GM13976 (cell line): Measurements from ENCODE around the gene TEKT1.

Source experiments
- DNase-seq: peaks from one replicate; pipeline ENCODE4 v3.0.0; 2012; ENCODE audit warnings: low spot score
- in situ Hi-C: fragments of 300-500 bp; cut with MboI; formaldehyde crosslinking; loops from one replicate; pipeline ENCODE4 v1.12.0; 2022; ENCODE audit warnings: low sequenced_read_pairs, mixed read lengths, inconsistent platforms; ENCODE audit not compliant: unreplicated experiment
- TF ChIP-seq, protein P1 (sequence below): IDR thresholded peaks from 2 replicates; pipeline ENCODE4 v1.5.1; 2012; ENCODE audit warnings: borderline replicate concordance, mild to moderate bottlenecking; ENCODE audit not compliant: insufficient read depth; ENCODE audit errors: extremely low read depth, missing control alignments, control extremely low read depth

The TEKT1 gene

DNA sequence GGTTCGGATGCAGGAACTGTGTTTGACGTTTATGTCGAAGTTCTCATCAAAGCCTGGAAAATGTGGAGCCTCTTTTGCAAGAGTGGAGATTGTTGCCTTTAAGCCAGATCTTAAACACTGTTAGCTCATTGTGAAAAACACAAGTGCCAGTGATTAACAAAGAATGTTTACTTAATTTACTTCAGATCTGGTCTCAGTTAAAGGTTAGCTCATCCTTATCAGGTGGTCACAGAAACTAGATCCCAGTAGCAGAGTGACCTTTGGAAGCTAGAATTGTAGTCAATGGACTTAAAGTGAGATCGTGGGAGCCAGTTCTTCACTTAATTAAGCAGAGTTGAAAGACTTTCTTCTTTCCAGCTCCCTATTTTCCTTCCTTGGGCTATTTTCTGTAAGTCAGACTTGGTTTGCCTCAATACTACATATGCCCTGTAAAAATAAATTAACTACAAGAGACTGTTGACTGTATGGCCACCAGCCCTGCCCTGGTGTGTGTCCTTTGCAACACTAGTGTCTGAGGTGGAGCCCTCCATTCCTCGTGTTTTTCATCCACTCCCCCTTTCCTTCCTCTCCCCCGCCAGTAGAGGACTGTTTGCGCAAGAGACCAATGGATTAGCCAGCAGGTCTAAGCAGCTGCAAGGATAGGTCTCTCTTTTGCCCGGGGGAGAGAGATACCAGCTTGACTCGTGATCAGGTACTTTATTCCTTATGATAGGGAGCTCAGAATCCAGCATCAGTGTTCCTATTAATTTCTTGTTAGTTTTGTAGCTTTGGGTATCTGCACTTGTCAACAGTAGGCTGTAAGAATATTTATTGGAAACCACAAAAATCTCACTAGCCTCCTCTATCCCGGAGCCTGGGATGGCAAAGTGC, 35.3 kb downstream of the TEKT1 start:
- in situ Hi-C loops: no loop called here

DNA sequence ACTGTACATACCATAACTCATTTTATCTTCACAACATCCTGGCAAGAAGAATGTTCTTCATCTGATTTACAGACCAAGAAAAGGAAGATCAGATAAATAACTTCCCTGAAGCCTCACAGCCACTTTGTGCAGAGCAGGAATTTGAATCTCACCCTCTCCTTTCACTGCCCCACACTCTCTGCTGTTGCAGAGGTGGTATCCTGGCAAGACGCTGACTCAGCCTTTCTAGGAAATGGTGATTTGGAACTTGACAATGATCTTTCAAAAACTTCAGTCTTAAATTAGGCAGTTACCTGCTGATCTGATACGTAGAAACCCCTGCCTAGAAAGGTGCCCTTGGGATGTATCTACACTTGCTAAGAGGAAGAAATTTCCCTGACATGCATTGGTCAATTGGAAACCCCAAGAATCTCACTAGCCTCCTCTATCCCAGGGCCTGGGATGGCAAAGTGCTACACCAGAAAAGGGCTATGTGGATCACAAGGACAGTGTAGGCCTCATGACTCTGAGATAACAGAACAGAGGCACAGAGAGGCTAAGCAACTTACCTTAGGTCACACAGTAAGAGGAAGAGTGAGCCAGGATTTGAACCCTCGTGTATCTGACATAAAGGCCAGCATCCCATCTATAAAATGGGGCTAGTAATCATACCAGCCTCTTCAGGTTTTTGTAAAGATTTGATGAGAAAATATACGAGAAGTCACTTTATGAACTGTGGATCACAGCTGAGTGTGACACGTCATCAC, 37.6 kb downstream of the TEKT1 start:
- no peak for DNase-seq
- TF ChIP-seq, protein P1, sequence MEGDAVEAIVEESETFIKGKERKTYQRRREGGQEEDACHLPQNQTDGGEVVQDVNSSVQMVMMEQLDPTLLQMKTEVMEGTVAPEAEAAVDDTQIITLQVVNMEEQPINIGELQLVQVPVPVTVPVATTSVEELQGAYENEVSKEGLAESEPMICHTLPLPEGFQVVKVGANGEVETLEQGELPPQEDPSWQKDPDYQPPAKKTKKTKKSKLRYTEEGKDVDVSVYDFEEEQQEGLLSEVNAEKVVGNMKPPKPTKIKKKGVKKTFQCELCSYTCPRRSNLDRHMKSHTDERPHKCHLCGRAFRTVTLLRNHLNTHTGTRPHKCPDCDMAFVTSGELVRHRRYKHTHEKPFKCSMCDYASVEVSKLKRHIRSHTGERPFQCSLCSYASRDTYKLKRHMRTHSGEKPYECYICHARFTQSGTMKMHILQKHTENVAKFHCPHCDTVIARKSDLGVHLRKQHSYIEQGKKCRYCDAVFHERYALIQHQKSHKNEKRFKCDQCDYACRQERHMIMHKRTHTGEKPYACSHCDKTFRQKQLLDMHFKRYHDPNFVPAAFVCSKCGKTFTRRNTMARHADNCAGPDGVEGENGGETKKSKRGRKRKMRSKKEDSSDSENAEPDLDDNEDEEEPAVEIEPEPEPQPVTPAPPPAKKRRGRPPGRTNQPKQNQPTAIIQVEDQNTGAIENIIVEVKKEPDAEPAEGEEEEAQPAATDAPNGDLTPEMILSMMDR: no peak
- in situ Hi-C loops: no loop called here

More for the DNA sequence above, 35.3 kb downstream of the TEKT1 start:
- no peak for DNase-seq
- TF ChIP-seq, protein P1: no peak

DNA sequence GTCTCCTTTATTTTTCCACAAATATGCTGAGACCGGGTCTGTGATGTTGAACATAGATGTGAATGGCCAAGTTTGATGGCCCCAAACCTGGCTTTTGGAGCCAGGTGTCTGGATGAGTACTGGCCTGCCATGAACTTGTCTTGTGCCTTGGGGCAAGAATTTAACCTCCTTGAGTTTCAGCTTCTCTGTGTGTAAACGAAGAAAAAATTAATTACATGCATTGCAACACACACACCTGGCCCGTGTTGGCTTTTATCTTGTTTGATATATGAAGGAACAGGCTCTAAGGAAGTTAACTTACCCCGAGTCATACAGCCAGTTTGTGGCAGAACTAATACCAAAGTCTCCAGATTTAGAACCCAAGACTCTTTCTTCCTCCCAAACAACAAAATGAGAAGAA, 42.4 kb downstream of the TEKT1 start:
- no peak for DNase-seq
- TF ChIP-seq, protein P1: no peak
- in situ Hi-C loops: no loop called here

DNA sequence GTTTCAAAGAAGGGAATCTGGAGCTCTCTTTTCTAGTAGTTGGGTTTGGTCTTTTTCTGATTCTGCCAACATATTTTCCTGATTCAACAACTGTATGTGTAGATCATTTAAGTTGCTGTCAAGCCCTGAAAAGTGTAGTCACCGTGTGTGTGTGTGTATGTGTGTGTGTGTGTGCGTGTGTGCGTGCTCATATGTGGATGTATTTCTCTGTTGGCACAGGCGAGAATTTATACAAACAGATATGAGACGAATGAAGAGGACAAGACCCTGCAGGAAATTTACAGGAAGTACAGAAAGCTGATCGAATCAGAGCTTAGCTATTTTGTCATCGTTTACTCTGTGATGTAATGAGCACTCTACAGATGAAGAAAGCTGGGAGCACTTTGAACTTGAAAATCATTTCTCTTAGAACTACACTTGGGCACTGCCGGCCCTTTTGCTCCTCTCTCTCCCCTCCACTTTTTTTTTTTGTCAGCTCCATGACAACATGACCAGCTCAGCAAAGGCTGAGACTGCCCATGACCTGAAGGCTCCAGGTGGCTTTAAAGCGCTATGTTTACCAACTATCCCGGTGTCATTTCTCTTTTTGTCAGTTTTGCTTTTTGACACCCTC, 44.3 kb downstream of the TEKT1 start:
- TF ChIP-seq, protein P1: no peak
- in situ Hi-C loops: no loop called here
- DNase-seq: no peak

DNA sequence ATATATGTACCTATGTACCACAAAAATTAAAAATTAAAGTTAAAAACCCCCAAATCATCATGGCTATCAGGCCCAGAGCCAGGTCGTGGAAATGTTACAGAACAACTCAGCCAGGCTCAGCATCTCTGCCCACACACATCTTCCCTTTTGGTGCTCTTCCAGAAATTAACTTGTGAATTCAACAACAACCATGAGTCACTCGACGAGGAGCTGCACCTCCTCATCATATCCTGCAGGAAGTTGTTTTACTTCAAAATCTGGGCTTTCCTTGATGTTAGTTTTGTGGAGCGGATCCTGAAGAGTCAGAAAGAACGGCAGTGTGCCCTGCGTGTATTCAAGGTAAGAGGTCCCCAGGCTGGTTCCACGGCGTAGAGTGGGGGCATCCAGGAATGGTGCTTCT, 44.9 kb downstream of the TEKT1 start:
- no peak for DNase-seq
- in situ Hi-C loops: no loop called here
- TF ChIP-seq, protein P1: no peak

DNA sequence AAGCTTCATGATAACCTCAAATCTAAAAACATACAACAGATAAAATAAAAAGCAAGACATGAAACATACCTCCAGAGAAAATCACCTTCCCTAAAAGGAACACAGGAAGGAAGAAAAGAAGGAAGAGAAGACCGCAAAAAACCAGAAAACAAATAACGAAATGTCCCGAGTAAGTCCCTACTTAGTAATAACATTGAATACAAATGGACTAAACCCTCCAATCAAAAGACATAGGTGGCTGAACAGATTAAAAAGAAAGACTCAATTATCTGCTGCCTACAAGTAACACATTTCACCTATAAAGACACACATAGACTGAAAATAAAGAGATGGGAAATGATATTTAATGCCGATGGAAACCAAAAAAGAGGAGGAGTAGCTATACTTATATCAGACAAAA, 49.3 kb downstream of the TEKT1 start:
- TF ChIP-seq, protein P1: no peak
- DNase-seq: no peak
- in situ Hi-C loops: no loop called here
